Lower leg skin (tissue), 3 donors: ENCODE data around the gene NBEA.

Experiments used
- CTCF ChIP-seq, 3 donors: fragments of 450-650 bp; IDR thresholded peaks; one replicate each; pipeline ENCODE4 v1.5.1; 2016; ENCODE audit warnings: antibody characterized with exemption in 3 of 3, mild to moderate bottlenecking in 3 of 3, moderate library complexity in 2 of 3
- POLR2A ChIP-seq, 2 donors: fragments of 450-650 bp; IDR thresholded peaks; one replicate each; pipeline ENCODE4 v1.6.1; 2016 to 2017; ENCODE audit warnings: antibody characterized with exemption in 2 of 2, mild to moderate bottlenecking in 1 of 2, moderate library complexity in 1 of 2

DNA sequence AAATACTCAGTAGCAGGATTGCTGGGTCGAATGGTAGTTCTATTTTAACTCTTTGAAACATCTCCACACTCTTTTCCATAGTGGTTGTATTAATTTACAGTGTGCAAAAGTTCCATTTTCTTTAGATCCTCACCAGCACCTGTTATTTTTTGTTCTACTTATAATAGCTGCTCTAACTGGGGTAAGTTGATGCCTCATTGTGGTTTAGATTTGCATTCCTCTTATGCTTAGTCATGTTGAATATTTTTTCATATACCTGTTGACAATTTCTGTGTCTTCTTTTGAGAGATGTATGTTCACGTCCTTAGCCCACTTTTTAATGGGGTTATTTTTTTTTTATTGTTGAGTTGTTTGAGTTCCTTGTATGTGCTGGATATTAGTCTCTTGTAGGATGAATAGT lies 144.6 kb downstream of the NBEA start:
- no peak for TF ChIP-seq POLR2A (IDR thresholded peaks at IDR 0.05)
- no peak for TF ChIP-seq CTCF (IDR thresholded peaks at IDR 0.05)
